ENCODE measurements around the gene OR1L8. TPM values are rescaled to one million over a fixed set of nuclear protein-coding genes. Genes with fewer than 3 reads are reported as not detected.

OR1L8 gene
- total and polyA plus RNA-seq, 9 of the 15 experiments (the other 6 are each of a cell fraction or from before 2014, with no cell fraction given): 0.03 to 0.06 (median 0.06) TPM; not detected in 6

Other genes with a start within 250 kb of the OR1L8 start
Only the 7 nearest of the 15 such genes appear.
- gene OR1J2, start 72.6 kb downstream of the OR1L8 start, total RNA-seq (2014; rRNA removed): not detected in 2 replicates
- gene OR1J2, start 72.6 kb downstream of the OR1L8 start, total RNA-seq (2014; rRNA removed; fragmentation: Illumina TruSeq; extraction: Trizol): not detected in 2 replicates
- gene OR1J2, start 72.6 kb downstream of the OR1L8 start, total RNA-seq (2015; rRNA removed; fragmentation: Illumina TruSeq; extraction: Trizol): not detected in 2 replicates
- not detected in 2 replicates for gene OR1J2, start 72.6 kb downstream of the OR1L8 start, total RNA-seq (2021)
- not detected in 2 replicates for gene OR1J2, start 72.6 kb downstream of the OR1L8 start, polyA plus RNA-seq (2011; rRNA removed)
- not detected in 2 replicates for gene OR1J2, start 72.6 kb downstream of the OR1L8 start, polyA plus RNA-seq (2014; fragmentation: Illumina TruSeq; extraction: Trizol)
- gene OR1J2, start 72.6 kb downstream of the OR1L8 start, polyA plus RNA-seq (2014; fragmentation: Nextera tagmentation; extraction: Ambion mirVana): not detected
- not detected in 2 replicates for gene OR1J2, start 72.6 kb downstream of the OR1L8 start, polyA plus RNA-seq (2014; rRNA removed)
- not detected in 2 replicates for gene OR1J4, start 64.2 kb downstream of the OR1L8 start, total RNA-seq (2014; rRNA removed)
- not detected in 2 replicates for gene OR1J4, start 64.2 kb downstream of the OR1L8 start, total RNA-seq (2014; rRNA removed; fragmentation: Illumina TruSeq; extraction: Trizol)
- gene OR1J4, start 64.2 kb downstream of the OR1L8 start, total RNA-seq (2015; rRNA removed; fragmentation: Illumina TruSeq; extraction: Trizol): not detected in 2 replicates
- not detected in 2 replicates for gene OR1J4, start 64.2 kb downstream of the OR1L8 start, total RNA-seq (2021)
- not detected in 2 replicates for gene OR1J4, start 64.2 kb downstream of the OR1L8 start, polyA plus RNA-seq (2011; rRNA removed)
- not detected in 2 replicates for gene OR1J4, start 64.2 kb downstream of the OR1L8 start, polyA plus RNA-seq (2014; fragmentation: Illumina TruSeq; extraction: Trizol)
- gene OR1J4, start 64.2 kb downstream of the OR1L8 start, polyA plus RNA-seq (2014; fragmentation: Nextera tagmentation; extraction: Ambion mirVana): not detected
- gene OR1J4, start 64.2 kb downstream of the OR1L8 start, polyA plus RNA-seq (2014; rRNA removed): not detected in 2 replicates
- not detected in 2 replicates for gene OR1N1, start 56.1 kb downstream of the OR1L8 start, total RNA-seq (2014; rRNA removed)
- gene OR1N1, start 56.1 kb downstream of the OR1L8 start, total RNA-seq (2014; rRNA removed; fragmentation: Illumina TruSeq; extraction: Trizol): not detected in 2 replicates
- gene OR1N1, start 56.1 kb downstream of the OR1L8 start, total RNA-seq (2015; rRNA removed; fragmentation: Illumina TruSeq; extraction: Trizol): not detected in 2 replicates
- not detected in 2 replicates for gene OR1N1, start 56.1 kb downstream of the OR1L8 start, total RNA-seq (2021)
- gene OR1N1, start 56.1 kb downstream of the OR1L8 start, polyA plus RNA-seq (2011; rRNA removed): not detected in 2 replicates
- gene OR1N1, start 56.1 kb downstream of the OR1L8 start, polyA plus RNA-seq (2014; fragmentation: Illumina TruSeq; extraction: Trizol): not detected in 2 replicates
- not detected for gene OR1N1, start 56.1 kb downstream of the OR1L8 start, polyA plus RNA-seq (2014; fragmentation: Nextera tagmentation; extraction: Ambion mirVana)
- gene OR1N1, start 56.1 kb downstream of the OR1L8 start, polyA plus RNA-seq (2014; rRNA removed): not detected in 2 replicates
- not detected in 2 replicates for gene OR1N2, start 30.3 kb downstream of the OR1L8 start, total RNA-seq (2014; rRNA removed)
- gene OR1N2, start 30.3 kb downstream of the OR1L8 start, total RNA-seq (2014; rRNA removed; fragmentation: Illumina TruSeq; extraction: Trizol): not detected in 2 replicates
- gene OR1N2, start 30.3 kb downstream of the OR1L8 start, total RNA-seq (2015; rRNA removed; fragmentation: Illumina TruSeq; extraction: Trizol): not detected in 2 replicates
- not detected in 2 replicates for gene OR1N2, start 30.3 kb downstream of the OR1L8 start, total RNA-seq (2021)
- not detected in 2 replicates for gene OR1N2, start 30.3 kb downstream of the OR1L8 start, polyA plus RNA-seq (2011; rRNA removed)
- not detected in 2 replicates for gene OR1N2, start 30.3 kb downstream of the OR1L8 start, polyA plus RNA-seq (2014; fragmentation: Illumina TruSeq; extraction: Trizol)
- not detected for gene OR1N2, start 30.3 kb downstream of the OR1L8 start, polyA plus RNA-seq (2014; fragmentation: Nextera tagmentation; extraction: Ambion mirVana)
- gene OR1N2, start 30.3 kb downstream of the OR1L8 start, polyA plus RNA-seq (2014; rRNA removed): not detected in 2 replicates
- not detected in 2 replicates for gene OR1Q1, start 31.4 kb upstream of the OR1L8 start, total RNA-seq (2014; rRNA removed)
- not detected in 2 replicates for gene OR1Q1, start 31.4 kb upstream of the OR1L8 start, total RNA-seq (2014; rRNA removed; fragmentation: Illumina TruSeq; extraction: Trizol)
- gene OR1Q1, start 31.4 kb upstream of the OR1L8 start, total RNA-seq (2015; rRNA removed; fragmentation: Illumina TruSeq; extraction: Trizol): not detected in 2 replicates
- not detected in 2 replicates for gene OR1Q1, start 31.4 kb upstream of the OR1L8 start, total RNA-seq (2021)
- gene OR1Q1, start 31.4 kb upstream of the OR1L8 start, polyA plus RNA-seq (2011; rRNA removed): not detected in 2 replicates
- gene OR1Q1, start 31.4 kb upstream of the OR1L8 start, polyA plus RNA-seq (2014; fragmentation: Illumina TruSeq; extraction: Trizol): not detected in 2 replicates
- gene OR1Q1, start 31.4 kb upstream of the OR1L8 start, polyA plus RNA-seq (2014; fragmentation: Nextera tagmentation; extraction: Ambion mirVana): not detected
- gene OR1Q1, start 31.4 kb upstream of the OR1L8 start, polyA plus RNA-seq (2014; rRNA removed): not detected in 2 replicates
- gene OR1B1, start 74.2 kb upstream of the OR1L8 start, total RNA-seq (2014; rRNA removed): not detected in 2 replicates
- not detected in 2 replicates for gene OR1B1, start 74.2 kb upstream of the OR1L8 start, total RNA-seq (2014; rRNA removed; fragmentation: Illumina TruSeq; extraction: Trizol)
- not detected in 2 replicates for gene OR1B1, start 74.2 kb upstream of the OR1L8 start, total RNA-seq (2015; rRNA removed; fragmentation: Illumina TruSeq; extraction: Trizol)
- not detected in 2 replicates for gene OR1B1, start 74.2 kb upstream of the OR1L8 start, total RNA-seq (2021)
- not detected in 2 replicates for gene OR1B1, start 74.2 kb upstream of the OR1L8 start, polyA plus RNA-seq (2011; rRNA removed)
- not detected in 2 replicates for gene OR1B1, start 74.2 kb upstream of the OR1L8 start, polyA plus RNA-seq (2014; fragmentation: Illumina TruSeq; extraction: Trizol)
- not detected for gene OR1B1, start 74.2 kb upstream of the OR1L8 start, polyA plus RNA-seq (2014; fragmentation: Nextera tagmentation; extraction: Ambion mirVana)
- gene OR1B1, start 74.2 kb upstream of the OR1L8 start, polyA plus RNA-seq (2014; rRNA removed): not detected in 2 replicates
- gene OR1L1, start 78.3 kb upstream of the OR1L8 start, total RNA-seq (2014; rRNA removed): not detected in 2 replicates
- gene OR1L1, start 78.3 kb upstream of the OR1L8 start, total RNA-seq (2014; rRNA removed; fragmentation: Illumina TruSeq; extraction: Trizol): not detected in 2 replicates
- not detected in 2 replicates for gene OR1L1, start 78.3 kb upstream of the OR1L8 start, total RNA-seq (2015; rRNA removed; fragmentation: Illumina TruSeq; extraction: Trizol)
- not detected in 2 replicates for gene OR1L1, start 78.3 kb upstream of the OR1L8 start, total RNA-seq (2021)
- not detected in 2 replicates for gene OR1L1, start 78.3 kb upstream of the OR1L8 start, polyA plus RNA-seq (2011; rRNA removed)
- gene OR1L1, start 78.3 kb upstream of the OR1L8 start, polyA plus RNA-seq (2014; fragmentation: Illumina TruSeq; extraction: Trizol): not detected in 2 replicates
- not detected for gene OR1L1, start 78.3 kb upstream of the OR1L8 start, polyA plus RNA-seq (2014; fragmentation: Nextera tagmentation; extraction: Ambion mirVana)
- not detected in 2 replicates for gene OR1L1, start 78.3 kb upstream of the OR1L8 start, polyA plus RNA-seq (2014; rRNA removed)

All from K562 (cell line).